KMS-11 (cell line): ENCODE data around the gene RFX8.

Source experiments
- H2AFZ ChIP-seq: fragments of 200-600 bp; sonication (generic); 2 replicates; pipeline ENCODE4 v1.6.1; 2016; ENCODE audit warnings: antibody characterized with exemption, mixed run types, low read depth
- H3K27ac ChIP-seq: fragments of 200-600 bp; sonication (generic); 2 replicates; pipeline ENCODE4 v1.6.1; 2016; ENCODE audit warnings: mild to moderate bottlenecking, mixed run types
- H3K27me3 ChIP-seq: fragments of 200-600 bp; sonication (generic); 2 replicates; pipeline ENCODE4 v1.6.1; 2017; ENCODE audit warnings: mild to moderate bottlenecking, low read depth, mixed run types, moderate library complexity; ENCODE audit not compliant: insufficient read depth
- H3K36me3 ChIP-seq: fragments of 200-600 bp; sonication (generic); 2 replicates; pipeline ENCODE4 v1.6.1; 2017; ENCODE audit warnings: mild to moderate bottlenecking, mixed run types; ENCODE audit not compliant: insufficient read depth
- H3K4me1 ChIP-seq: fragments of 200-600 bp; sonication (generic); 2 replicates; pipeline ENCODE4 v1.6.1; 2016; ENCODE audit warnings: mild to moderate bottlenecking, low read depth, mixed run types; ENCODE audit not compliant: poor library complexity, severe bottlenecking
- H3K4me2 ChIP-seq: fragments of 200-600 bp; sonication (generic); 2 replicates; pipeline ENCODE4 v1.7.0; 2016; ENCODE audit warnings: mild to moderate bottlenecking, mixed run types
- H3K4me3 ChIP-seq: fragments of 200-600 bp; sonication (generic); IDR thresholded peaks from 2 replicates; pipeline ENCODE4 v1.6.1; 2017; ENCODE audit warnings: low read depth, low read length, mixed read lengths; ENCODE audit not compliant: insufficient read depth
- H3K79me2 ChIP-seq: fragments of 200-600 bp; sonication (generic); 2 replicates; pipeline ENCODE4 v1.6.1; 2016; ENCODE audit warnings: low read depth, mixed run types; ENCODE audit not compliant: insufficient read depth
- H3K9ac ChIP-seq: fragments of 200-600 bp; sonication (generic); 2 replicates; pipeline ENCODE4 v1.6.1; 2016; ENCODE audit warnings: mild to moderate bottlenecking, mixed run types
- H4K20me1 ChIP-seq: fragments of 200-600 bp; sonication (generic); 2 replicates; pipeline ENCODE4 v1.6.1; 2016; ENCODE audit warnings: mild to moderate bottlenecking, mixed run types; ENCODE audit not compliant: insufficient read depth
- CTCF ChIP-seq: fragments of 200-600 bp; sonication (generic); conservative IDR thresholded peaks from 2 replicates; pipeline ENCODE4 v1.6.1; 2017; ENCODE audit warnings: low read depth, mild to moderate bottlenecking, antibody characterized with exemption, low read length, moderate library complexity, mixed read lengths

Gene RFX8

GRCh38 chr2:101446869-101447268 is 28.0 kb downstream of the RFX8 start:
- Histone ChIP-seq H3K4me3 (no peak overlapping the region), H3K27me3 (no peaks in the 10 kb centered on the region), H3K27ac (no peak overlapping the region), H3K79me2 (no peaks in the 10 kb centered on the region), H3K9ac (no peak overlapping the region), H4K20me1 (no peaks in the 10 kb centered on the region), H3K36me3 (no peaks in the 10 kb centered on the region), H3K4me1 (no peaks in the 10 kb centered on the region), H2AFZ (no peak overlapping the region), H3K4me2 (no peak overlapping the region)
- TF ChIP-seq CTCF, result no peak

- Histone ChIP-seq H3K4me1 (no peaks in the 10 kb centered on the region), H3K27me3 (no peaks in the 10 kb centered on the region), H3K36me3 (no peaks in the 10 kb centered on the region), H4K20me1 (no peaks in the 10 kb centered on the region), H3K79me2 (no peaks in the 10 kb centered on the region), H3K4me2 (no peak overlapping the region), H2AFZ (no peak overlapping the region), H3K9ac (no peak overlapping the region), H3K4me3 (no peak overlapping the region), H3K27ac (no peak overlapping the region)
- TF ChIP-seq CTCF, result no peak
These were observed 32.2 kb downstream of the RFX8 start for GRCh38 chr2:101442667-101443061.

GRCh38 chr2:101442042-101442666 is 32.8 kb downstream of the RFX8 start:
- Histone ChIP-seq H3K4me1 (no peaks in the 10 kb centered on the region), H3K4me2 (no peak overlapping the region), H3K4me3 (no peak overlapping the region), H3K9ac (no peak overlapping the region), H3K27me3 (no peaks in the 10 kb centered on the region), H2AFZ (no peak overlapping the region), H3K79me2 (no peaks in the 10 kb centered on the region), H4K20me1 (no peaks in the 10 kb centered on the region), H3K36me3 (no peaks in the 10 kb centered on the region), H3K27ac (no peak overlapping the region)
- no peak for TF ChIP-seq CTCF

GRCh38 chr2:101440127-101440738 is 34.7 kb downstream of the RFX8 start:
- Histone ChIP-seq H3K27ac (no peak overlapping the region), H3K36me3 (no peaks in the 10 kb centered on the region), H3K9ac (no peak overlapping the region), H3K4me1 (no peaks in the 10 kb centered on the region), H4K20me1 (no peaks in the 10 kb centered on the region), H3K4me3 (no peak overlapping the region), H3K4me2 (no peak overlapping the region), H3K79me2 (no peaks in the 10 kb centered on the region), H2AFZ (no peak overlapping the region), H3K27me3 (no peaks in the 10 kb centered on the region)
- no peak for TF ChIP-seq CTCF
